HG02571 (cell line): ENCODE measurements around the gene PLOD2.
A peak's percentile ranks its signal among the peaks of the same experiment; 100 is the strongest.

Source experiments
- ATAC-seq: cut with Tn5 transposase; IDR thresholded peaks from one replicate; pipeline ENCODE4 v1.9.1; 2021; ENCODE audit warnings: mild to moderate bottlenecking, moderate library complexity; ENCODE audit not compliant: unreplicated experiment

Gene PLOD2

GRCh38 chr3:146160964-146161662 is at the start of gene PLOD2:
Gene PLOD2, minus strand, starts transcription at chr3:146161184. Its CDS starts 195 bp downstream, at chr3:146160989.
- ATAC-seq = peak; percentile 52

GRCh38 chr3:146209371-146209770 is 48.4 kb upstream of the PLOD2 start:
- ATAC-seq = no peak

GRCh38 chr3:146203776-146204175 is 42.8 kb upstream of the PLOD2 start:
- no peak for ATAC-seq

- ATAC-seq = no peak
Observed at GRCh38 chr3:146200461-146201220, 39.7 kb upstream of the PLOD2 start.

GRCh38 chr3:146199762-146200161 is 38.8 kb upstream of the PLOD2 start:
- ATAC-seq = no peak

GRCh38 chr3:146196789-146197188 is 35.8 kb upstream of the PLOD2 start:
- no peak for ATAC-seq

- no peak for ATAC-seq
Observed at GRCh38 chr3:146195605-146196004, 34.6 kb upstream of the PLOD2 start.

GRCh38 chr3:146195030-146195429 is 34.0 kb upstream of the PLOD2 start:
- ATAC-seq = no peak

GRCh38 chr3:146191051-146191450 is 30.1 kb upstream of the PLOD2 start:
- ATAC-seq = no peak

GRCh38 chr3:146189519-146190173 is 28.7 kb upstream of the PLOD2 start:
- ATAC-seq = peak; percentile 95

GRCh38 chr3:146187334-146187950 is 26.5 kb upstream of the PLOD2 start:
- ATAC-seq = no peak

- no peak for ATAC-seq
Observed at GRCh38 chr3:146184241-146185015, 23.4 kb upstream of the PLOD2 start.

GRCh38 chr3:146181216-146181615 is 20.2 kb upstream of the PLOD2 start:
- no peak for ATAC-seq

GRCh38 chr3:146180376-146180775 is 19.4 kb upstream of the PLOD2 start:
- no peak for ATAC-seq

- no peak for ATAC-seq
Observed at GRCh38 chr3:146178006-146178689, 17.2 kb upstream of the PLOD2 start.

- ATAC-seq = no peak
Observed at GRCh38 chr3:146177519-146177918, 16.5 kb upstream of the PLOD2 start.

- no peak for ATAC-seq
Observed at GRCh38 chr3:146177072-146177471, 16.1 kb upstream of the PLOD2 start.

GRCh38 chr3:146172586-146172985 is 11.6 kb upstream of the PLOD2 start:
- ATAC-seq = no peak

GRCh38 chr3:146170591-146170990 is 9.6 kb upstream of the PLOD2 start:
- ATAC-seq = no peak

- ATAC-seq = no peak
Observed at GRCh38 chr3:146169891-146170290, 8.9 kb upstream of the PLOD2 start.
